Stimulated activated CD8-positive, alpha-beta memory T cell treated with anti-CD3 and anti-CD28 coated beads, Interleukin-4, amount 100 ng/mL, for 4 hours (primary cell): ENCODE measurements around the gene WNT3.
"Not testable (repeated sequence)": the region's sequence is repeated elsewhere in the genome, so short reads cannot be mapped to it uniquely, and the experiment has no call there.

Experiments
- DNase-seq, 2 donors: peaks; one replicate each; pipeline ENCODE4 v3.0.0-alpha.2; 2020; ENCODE audit warnings: low read depth in 2 of 2, low spot score in 1 of 2

WNT3 gene

GRCh38 chr17:46813920-46814319, 4.6 kb downstream of the WNT3 start:
- DNase-seq = no peak

GRCh38 chr17:46812624-46813318, 5.7 kb downstream of the WNT3 start:
- DNase-seq = no peak

GRCh38 chr17:46811978-46812583, 6.4 kb downstream of the WNT3 start:
- no peak for DNase-seq

- DNase-seq = no peak
Observed at GRCh38 chr17:46810837-46811236, 7.7 kb downstream of the WNT3 start.

- no peak for DNase-seq
Observed at GRCh38 chr17:46809110-46809571, 9.4 kb downstream of the WNT3 start.

GRCh38 chr17:46805771-46806170, 12.7 kb downstream of the WNT3 start:
- no peak for DNase-seq

GRCh38 chr17:46803544-46803943, 14.9 kb downstream of the WNT3 start:
- no peak for DNase-seq

- no peak for DNase-seq
Observed at GRCh38 chr17:46802800-46803199, 15.7 kb downstream of the WNT3 start.

GRCh38 chr17:46800573-46800972, 17.9 kb downstream of the WNT3 start:
- DNase-seq = no peak

- DNase-seq = no peak
Observed at GRCh38 chr17:46796956-46797530, 21.4 kb downstream of the WNT3 start.

GRCh38 chr17:46796524-46796923, 22.0 kb downstream of the WNT3 start:
- DNase-seq = no peak

- DNase-seq = no peak
Observed at GRCh38 chr17:46796084-46796483, 22.4 kb downstream of the WNT3 start.

- DNase-seq = no peak
Observed at GRCh38 chr17:46795379-46795952, 23.0 kb downstream of the WNT3 start.

GRCh38 chr17:46794318-46794717, 24.2 kb downstream of the WNT3 start:
- DNase-seq = no peak

- no peak for DNase-seq
Observed at GRCh38 chr17:46793541-46793940, 25.0 kb downstream of the WNT3 start.

GRCh38 chr17:46793023-46793422, 25.5 kb downstream of the WNT3 start:
- DNase-seq = not testable (repeated sequence)

- DNase-seq = no peak
Observed at GRCh38 chr17:46792071-46792470, 26.4 kb downstream of the WNT3 start.

- no peak for DNase-seq
Observed at GRCh38 chr17:46791531-46791930, 27.0 kb downstream of the WNT3 start.

- DNase-seq = no peak
Observed at GRCh38 chr17:46790216-46790615, 28.3 kb downstream of the WNT3 start.

GRCh38 chr17:46789610-46790009, 28.9 kb downstream of the WNT3 start:
- no peak for DNase-seq

GRCh38 chr17:46788796-46789195, 29.7 kb downstream of the WNT3 start:
- DNase-seq = no peak

- no peak for DNase-seq
Observed at GRCh38 chr17:46788300-46788699, 30.2 kb downstream of the WNT3 start.
